ENCODE data around the gene KCND3. TPM values are rescaled to one million over a fixed set of nuclear protein-coding genes. Genes with fewer than 3 reads are reported as not detected.

Gene KCND3
- total and polyA plus RNA-seq, 8 donors: 2.5 to 18.6 (median 6.9) TPM

DNA sequence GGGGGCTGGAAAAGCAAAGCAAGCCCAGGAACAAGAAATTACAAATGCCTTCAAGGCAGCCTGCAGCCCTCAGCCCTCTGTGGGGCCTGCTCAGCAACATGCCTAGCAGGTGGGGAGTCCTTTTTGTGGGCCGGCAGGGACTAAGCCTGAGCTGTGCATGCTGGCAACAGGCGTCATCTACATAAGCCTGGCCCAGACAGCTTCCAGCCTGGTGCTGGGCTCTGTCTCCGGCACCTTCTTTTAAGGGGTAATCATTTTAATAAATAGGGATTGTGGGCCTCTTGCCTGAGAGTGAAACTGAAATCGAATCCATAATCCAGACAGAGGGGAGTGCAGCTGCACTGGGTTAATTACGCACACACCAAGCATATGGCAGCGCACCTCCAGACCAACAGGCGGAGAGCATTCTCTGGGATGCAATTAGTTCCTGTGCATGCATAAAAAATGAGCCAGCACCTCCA lies 137.2 kb downstream of the KCND3 start:
- no peaks in the 10 kb centered on the region for H3K4me1 ChIP-seq
- H3K4me3 ChIP-seq: no peak overlapping the region
- no peak overlapping the region for H3K27ac ChIP-seq
- no peak for FAIRE-seq
- ATAC-seq: no peak
- no peaks in the 10 kb centered on the region for H3K9me3 ChIP-seq
- intact Hi-C loops (cut with DNase I): no loop called here
- H3K36me3 ChIP-seq: no peaks in the 10 kb centered on the region
- TF ChIP-seq, protein P1, sequence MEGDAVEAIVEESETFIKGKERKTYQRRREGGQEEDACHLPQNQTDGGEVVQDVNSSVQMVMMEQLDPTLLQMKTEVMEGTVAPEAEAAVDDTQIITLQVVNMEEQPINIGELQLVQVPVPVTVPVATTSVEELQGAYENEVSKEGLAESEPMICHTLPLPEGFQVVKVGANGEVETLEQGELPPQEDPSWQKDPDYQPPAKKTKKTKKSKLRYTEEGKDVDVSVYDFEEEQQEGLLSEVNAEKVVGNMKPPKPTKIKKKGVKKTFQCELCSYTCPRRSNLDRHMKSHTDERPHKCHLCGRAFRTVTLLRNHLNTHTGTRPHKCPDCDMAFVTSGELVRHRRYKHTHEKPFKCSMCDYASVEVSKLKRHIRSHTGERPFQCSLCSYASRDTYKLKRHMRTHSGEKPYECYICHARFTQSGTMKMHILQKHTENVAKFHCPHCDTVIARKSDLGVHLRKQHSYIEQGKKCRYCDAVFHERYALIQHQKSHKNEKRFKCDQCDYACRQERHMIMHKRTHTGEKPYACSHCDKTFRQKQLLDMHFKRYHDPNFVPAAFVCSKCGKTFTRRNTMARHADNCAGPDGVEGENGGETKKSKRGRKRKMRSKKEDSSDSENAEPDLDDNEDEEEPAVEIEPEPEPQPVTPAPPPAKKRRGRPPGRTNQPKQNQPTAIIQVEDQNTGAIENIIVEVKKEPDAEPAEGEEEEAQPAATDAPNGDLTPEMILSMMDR (IDR thresholded peaks at IDR 0.05): no peak
- no peak for DNase-seq
- WGBS, 2 donors: 79 to 80% methylated on average over 7 of the region's 7 CpGs
- no peaks in the 10 kb centered on the region for H3K27me3 ChIP-seq

DNA sequence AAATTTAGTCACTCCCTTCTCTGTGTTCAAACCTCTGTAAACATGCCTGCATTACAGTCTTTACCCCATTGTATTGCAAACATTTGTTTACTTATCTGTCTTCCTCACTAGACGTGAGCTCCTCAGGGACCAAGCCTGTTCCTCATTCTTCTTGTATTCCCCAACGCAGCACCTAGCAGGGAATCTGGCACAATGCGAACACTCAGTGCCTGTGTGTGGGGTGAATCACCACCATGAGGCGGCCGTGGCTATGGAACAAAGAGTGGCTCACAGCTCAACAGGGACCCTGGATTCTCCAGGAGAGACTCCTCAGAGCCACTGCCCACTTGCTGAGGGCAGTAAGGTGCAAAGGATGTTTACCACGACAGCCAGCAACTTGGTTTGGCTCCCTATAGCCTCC lies 137.9 kb downstream of the KCND3 start:
- ATAC-seq (no peak), FAIRE-seq (no peak), DNase-seq (no peak)
- WGBS, 2 donors: 59 to 61% methylated on average over 6 of the region's 6 CpGs
- H3K4me1 ChIP-seq: no peaks in the 10 kb centered on the region
- TF ChIP-seq, protein P1 (IDR thresholded peaks at IDR 0.05): no peak
- no peaks in the 10 kb centered on the region for H3K36me3 ChIP-seq
- H3K27ac ChIP-seq: no peak overlapping the region
- H3K27me3 ChIP-seq: no peaks in the 10 kb centered on the region
- H3K4me3 ChIP-seq: no peak overlapping the region
- intact Hi-C loops (cut with DNase I): no loop called here
- no peaks in the 10 kb centered on the region for H3K9me3 ChIP-seq

DNA sequence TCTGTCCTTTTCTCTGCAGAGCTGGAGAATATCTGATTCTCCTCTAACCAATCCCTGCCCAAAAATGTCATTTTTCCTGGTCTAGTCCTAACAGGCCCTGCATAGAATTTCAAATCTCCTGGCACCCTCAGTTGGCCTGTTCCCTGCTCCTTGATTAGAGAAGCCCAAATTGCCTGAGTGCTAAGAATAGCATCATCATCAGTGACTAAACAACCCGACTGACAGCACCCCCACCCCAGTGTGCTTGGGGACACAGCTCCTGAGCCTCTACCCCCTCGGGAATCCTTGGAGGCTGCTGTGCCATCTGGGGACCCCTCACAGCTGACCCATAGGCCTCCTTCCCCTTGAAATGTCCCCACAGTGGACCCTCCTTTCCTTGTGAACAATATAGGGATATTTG lies 139.4 kb downstream of the KCND3 start:
- no peak for FAIRE-seq
- TF ChIP-seq, protein P1 (IDR thresholded peaks at IDR 0.05): no peak
- no peak overlapping the region for H3K27ac ChIP-seq
- H3K4me3 ChIP-seq: no peak overlapping the region
- H3K27me3 ChIP-seq: no peaks in the 10 kb centered on the region
- ATAC-seq: no peak
- DNase-seq: no peak
- WGBS, 2 donors: 47 to 54% methylated on average over 2 of the region's 2 CpGs
- no peaks in the 10 kb centered on the region for H3K4me1 ChIP-seq
- no peaks in the 10 kb centered on the region for H3K36me3 ChIP-seq
- H3K9me3 ChIP-seq: no peaks in the 10 kb centered on the region
- intact Hi-C loops (cut with DNase I): no loop called here

DNA sequence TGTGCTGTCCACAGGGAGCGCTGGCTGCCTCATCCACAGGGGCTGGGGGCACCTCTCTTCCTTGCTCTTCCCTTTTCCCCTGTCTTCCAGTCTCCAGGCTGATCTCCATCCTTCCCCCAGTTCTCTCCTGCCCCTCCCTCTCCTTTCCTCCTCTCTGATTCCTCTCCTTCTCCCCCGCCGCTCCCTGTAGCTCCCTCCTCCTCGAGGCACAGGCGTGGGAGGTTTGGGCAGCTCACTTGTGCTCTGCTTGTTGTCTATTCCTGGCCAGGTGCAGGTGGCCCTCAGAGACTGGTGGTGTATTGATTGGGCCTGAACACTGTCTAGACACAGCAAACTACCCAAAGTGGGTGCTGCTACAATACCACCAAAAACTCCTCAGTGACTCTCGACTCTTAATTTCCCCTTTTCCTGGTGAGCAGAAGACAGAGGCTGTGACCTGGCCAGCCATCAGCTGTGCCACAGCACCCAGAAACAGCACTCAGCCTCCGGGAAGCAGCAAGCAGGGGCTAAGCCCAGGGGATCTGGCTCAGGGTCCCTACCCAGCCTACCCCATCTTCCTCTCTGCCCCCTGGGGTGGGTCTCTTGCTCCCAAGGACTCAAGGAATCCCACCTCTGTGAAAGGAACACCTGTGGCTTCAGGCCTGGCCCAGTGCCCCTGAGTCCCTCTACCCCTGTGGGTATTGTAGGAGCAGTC lies 140.5 kb downstream of the KCND3 start:
- Histone ChIP-seq H3K36me3 (no peaks in the 10 kb centered on the region), H3K4me1 (no peaks in the 10 kb centered on the region), H3K27ac (no peak overlapping the region), H3K9me3 (no peaks in the 10 kb centered on the region), H3K27me3 (no peaks in the 10 kb centered on the region), H3K4me3 (no peak overlapping the region)
- TF ChIP-seq, protein P1 (IDR thresholded peaks at IDR 0.05): no peak
- ATAC-seq: no peak
- intact Hi-C loops (cut with DNase I): no loop called here
- DNase-seq: no peak
- no peak for FAIRE-seq
- WGBS, 2 donors: 72 to 73% methylated on average over 7 of the region's 7 CpGs

DNA sequence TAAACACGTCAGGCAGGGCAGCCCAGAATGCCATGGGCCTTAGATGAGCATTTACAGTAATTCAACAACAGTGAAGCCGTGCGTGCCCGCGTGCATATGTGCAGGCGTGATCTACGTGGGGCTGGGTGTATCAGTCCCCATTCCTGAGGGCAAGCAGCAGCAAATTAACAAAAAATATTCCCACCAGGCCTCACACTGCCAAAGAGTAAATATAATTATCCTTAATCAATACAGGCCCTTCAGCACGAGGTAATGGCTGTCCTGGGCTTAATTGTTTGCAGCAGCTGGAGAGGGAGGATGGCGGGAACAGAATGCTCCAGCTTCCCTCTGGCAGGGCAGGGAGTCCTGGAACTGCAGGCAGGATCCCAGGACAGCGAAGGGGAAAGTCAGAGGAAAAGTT lies 142.0 kb downstream of the KCND3 start:
- H3K36me3 ChIP-seq: no peaks in the 10 kb centered on the region
- ATAC-seq (no peak), DNase-seq (no peak), FAIRE-seq (no peak)
- no peaks in the 10 kb centered on the region for H3K27me3 ChIP-seq
- no peak overlapping the region for H3K27ac ChIP-seq
- no peak overlapping the region for H3K4me3 ChIP-seq
- TF ChIP-seq, protein P1 (IDR thresholded peaks at IDR 0.05): no peak
- intact Hi-C loops (cut with DNase I): no loop called here
- WGBS, 2 donors: 69 to 70% methylated on average over 10 of the region's 10 CpGs
- no peaks in the 10 kb centered on the region for H3K9me3 ChIP-seq
- no peaks in the 10 kb centered on the region for H3K4me1 ChIP-seq

Measured in pancreas (tissue), 10 donors.